ENCODE results near the gene ICA1.

GRCh38 chr7:8236780-8237407 is 25.1 kb downstream of the ICA1 start:
- TF ChIP-seq CTCF (IDR thresholded peaks at IDR 0.05) (no peak), POLR2A (IDR thresholded peaks at IDR 0.05) (no peak)

Data from thyroid gland (tissue), 4 donors.